CD4-positive, alpha-beta T cell (primary cell): ENCODE data around the gene SCG5. TPM values are rescaled to one million over a fixed set of nuclear protein-coding genes. Genes with fewer than 3 reads are reported as not detected.

Experiments
- ATAC-seq: fragments of 200-7000 bp; cut with Tn5 transposase; one replicate; pipeline ENCODE4 v1.10.0; 2022; ENCODE audit warnings: mild to moderate bottlenecking; ENCODE audit not compliant: poor library complexity
- CTCF ChIA-PET: fragments of 350-600 bp; sonication (Branson Sonifier 250); formaldehyde crosslinking; loops from one replicate; lab custom pipeline; 2021; ENCODE audit warnings: antibody characterized with exemption, inconsistent platforms; lab: Charles Lee
- POLR2A ChIA-PET: fragments of 350-600 bp; sonication (Branson Sonifier 250); formaldehyde crosslinking; loops from one replicate; lab custom pipeline; 2021; ENCODE audit warnings: antibody characterized with exemption, inconsistent platforms; lab: Charles Lee
- DNase-seq, 14 experiments: peaks; one replicate each; pipeline ENCODE4 v3.0.0-alpha.2; 2013 to 2020; ENCODE audit warnings: mixed read lengths in 2 of 14
- H3K27ac ChIP-seq, 2 donors: one replicate each; pipeline versions ENCODE4 v1.5.1 to v1.7.0; 2013; ENCODE audit warnings: low read length in 2 of 2, low read depth in 1 of 2, mild to moderate bottlenecking in 1 of 2
- H3K27me3 ChIP-seq, 2 experiments: 1 replicate in 1 of 2; 2 replicates in 1 of 2; pipeline versions ENCODE4 v1.6.1 to v1.7.0; 2013; ENCODE audit warnings: low read length in 2 of 2, control low read depth in 1 of 2, mild to moderate bottlenecking in 1 of 2, moderate library complexity in 1 of 2; ENCODE audit not compliant: insufficient read depth in 2 of 2, control insufficient read depth in 1 of 2
- H3K36me3 ChIP-seq: one replicate; pipeline ENCODE4 v1.6.1; 2013; ENCODE audit warnings: low read length, control low read depth; ENCODE audit not compliant: insufficient read depth
- H3K4me1 ChIP-seq: one replicate; pipeline ENCODE4 v1.6.1; 2013; ENCODE audit warnings: low read length, control low read depth; ENCODE audit not compliant: insufficient read depth
- H3K4me3 ChIP-seq: one replicate; pipeline ENCODE4 v1.5.1; 2013; ENCODE audit warnings: mild to moderate bottlenecking, low read length, moderate library complexity
- H3K9me3 ChIP-seq, 2 experiments: 1 replicate in 1 of 2; 2 replicates in 1 of 2; pipeline versions ENCODE4 v1.6.1 to v1.7.0; 2013; ENCODE audit warnings: low read length in 2 of 2, mild to moderate bottlenecking in 2 of 2, control low read depth in 1 of 2, moderate library complexity in 1 of 2; ENCODE audit not compliant: control insufficient read depth in 1 of 2, insufficient read depth in 1 of 2
- H3K27ac Mint-ChIP-seq: one replicate; pipeline ENCODE4 v1.8.0; 2020; ENCODE audit warnings: mixed read lengths
- H3K27me3 Mint-ChIP-seq: one replicate; pipeline ENCODE4 v1.8.0; 2021; ENCODE audit warnings: mixed read lengths
- H3K36me3 Mint-ChIP-seq: one replicate; pipeline ENCODE4 v1.8.0; 2021; ENCODE audit warnings: low read depth, mixed read lengths
- H3K4me1 Mint-ChIP-seq: one replicate; pipeline ENCODE4 v1.8.0; 2021; ENCODE audit warnings: low read depth, mixed read lengths
- H3K4me3 Mint-ChIP-seq: one replicate; pipeline ENCODE4 v1.8.0; 2020; ENCODE audit warnings: mild to moderate bottlenecking, mixed read lengths
- H3K9me3 Mint-ChIP-seq: one replicate; pipeline ENCODE4 v1.8.0; 2020; ENCODE audit warnings: mixed read lengths
- intact Hi-C, 2 experiments: fragments of 100-400 bp; cut with DNase I in 1 of 2; cut with micrococcal nuclease in 1 of 2; formaldehyde crosslinking; loops; one replicate each; pipeline versions ENCODE4 v1.15.1 to v1.9.0; 2023 to 2025; cut with DNase I, micrococcal nuclease
- total RNA-seq, 174 experiments: library from RNA in 2 of 174; stranded (reverse) in 2 of 174; gene quantifications; one replicate each; pipeline ENCODE4 v1.2.3 and lab custom pipeline; 2021 to 2026
- TF ChIP-seq, protein P1 (sequence below): fragments of 200-600 bp; IDR thresholded peaks from one replicate; pipeline ENCODE4 v1.8.0; 2022; ENCODE audit warnings: antibody characterized with exemption, mild to moderate bottlenecking

SCG5 gene
- total RNA-seq, 2 experiments from 2014 or later, result not detected

DNA sequence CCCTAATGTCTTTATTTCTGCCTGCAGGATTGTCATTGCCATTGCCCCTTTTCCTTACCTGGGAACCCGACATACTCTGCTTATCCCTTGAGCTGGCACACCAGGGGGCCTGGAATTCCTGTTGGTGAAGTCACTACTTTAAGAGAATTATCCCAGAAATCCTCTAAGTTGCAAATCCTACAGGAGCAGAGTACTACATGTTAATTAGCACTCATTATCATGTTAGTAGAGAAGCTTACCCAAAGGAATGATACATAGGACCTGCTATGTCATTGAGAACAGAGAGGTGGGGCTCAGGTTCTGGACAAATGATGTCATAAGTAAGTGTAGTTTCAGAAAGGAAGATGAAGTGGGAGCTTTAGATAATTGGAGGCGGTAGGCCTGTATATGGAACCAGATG, 27.4 kb downstream of the SCG5 start:
- TF ChIP-seq, protein P1, sequence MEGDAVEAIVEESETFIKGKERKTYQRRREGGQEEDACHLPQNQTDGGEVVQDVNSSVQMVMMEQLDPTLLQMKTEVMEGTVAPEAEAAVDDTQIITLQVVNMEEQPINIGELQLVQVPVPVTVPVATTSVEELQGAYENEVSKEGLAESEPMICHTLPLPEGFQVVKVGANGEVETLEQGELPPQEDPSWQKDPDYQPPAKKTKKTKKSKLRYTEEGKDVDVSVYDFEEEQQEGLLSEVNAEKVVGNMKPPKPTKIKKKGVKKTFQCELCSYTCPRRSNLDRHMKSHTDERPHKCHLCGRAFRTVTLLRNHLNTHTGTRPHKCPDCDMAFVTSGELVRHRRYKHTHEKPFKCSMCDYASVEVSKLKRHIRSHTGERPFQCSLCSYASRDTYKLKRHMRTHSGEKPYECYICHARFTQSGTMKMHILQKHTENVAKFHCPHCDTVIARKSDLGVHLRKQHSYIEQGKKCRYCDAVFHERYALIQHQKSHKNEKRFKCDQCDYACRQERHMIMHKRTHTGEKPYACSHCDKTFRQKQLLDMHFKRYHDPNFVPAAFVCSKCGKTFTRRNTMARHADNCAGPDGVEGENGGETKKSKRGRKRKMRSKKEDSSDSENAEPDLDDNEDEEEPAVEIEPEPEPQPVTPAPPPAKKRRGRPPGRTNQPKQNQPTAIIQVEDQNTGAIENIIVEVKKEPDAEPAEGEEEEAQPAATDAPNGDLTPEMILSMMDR, result no peak
- ChIA-PET CTCF (no interaction called here), POLR2A (no interaction called here)
- no peaks in the 10 kb centered on the region for H3K27me3 ChIP-seq
- no peaks in the 10 kb centered on the region for H3K36me3 ChIP-seq
- ATAC-seq (no peak), DNase-seq (no peak)
- H3K36me3 Mint-ChIP-seq, result no peaks in the 10 kb centered on the region
- H3K4me1 Mint-ChIP-seq, result no peaks in the 10 kb centered on the region
- no peak overlapping the region for H3K4me3 Mint-ChIP-seq
- no peak overlapping the region for H3K27ac Mint-ChIP-seq
- H3K9me3 ChIP-seq, result no peaks in the 10 kb centered on the region
- no peaks in the 10 kb centered on the region for H3K4me1 ChIP-seq
- H3K27me3 Mint-ChIP-seq, result no peaks in the 10 kb centered on the region
- intact Hi-C loops, result loop anchor here in 1 of 2 experiments (10.0 kb wide), 1 partner anchor 1036 kb away; no protein-coding TSS in a partner anchor
- H3K27ac ChIP-seq, result no peak overlapping the region
- no peak overlapping the region for H3K4me3 ChIP-seq
- no peaks in the 10 kb centered on the region for H3K9me3 Mint-ChIP-seq

DNA sequence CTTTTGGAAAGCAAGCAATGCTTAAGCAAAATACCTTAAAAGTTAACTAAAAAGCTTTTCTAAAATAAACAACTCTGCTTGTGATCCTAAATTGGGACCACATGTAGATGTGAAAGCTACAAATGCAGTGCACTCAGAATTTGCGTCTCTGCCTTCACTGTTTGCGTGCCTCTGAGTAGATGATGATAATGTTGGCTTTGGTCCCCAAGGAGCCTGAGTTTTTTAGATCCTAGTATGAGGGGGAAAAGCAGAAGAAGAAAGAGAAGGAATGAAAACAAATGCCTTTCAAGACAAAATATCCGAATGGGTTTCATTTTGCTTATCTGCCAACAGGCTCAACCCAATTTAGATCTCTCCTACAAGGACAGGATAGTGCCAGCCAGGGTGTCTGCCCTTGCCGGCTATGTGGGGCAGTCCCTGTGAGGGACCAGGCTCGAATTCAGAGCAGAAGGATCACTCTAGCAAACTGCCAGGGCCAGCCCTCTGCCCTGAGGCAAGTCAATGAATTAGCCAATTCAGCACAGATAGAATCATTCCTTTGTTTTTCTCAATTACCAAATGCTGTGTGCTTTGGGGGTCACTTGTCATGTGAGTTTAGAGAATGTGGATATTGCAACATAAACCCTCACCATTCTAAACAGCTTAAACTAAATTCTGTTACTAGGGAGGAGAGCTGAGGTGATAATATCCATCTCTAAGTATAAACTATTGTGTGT, 28.5 kb downstream of the SCG5 start:
- Histone ChIP-seq H3K36me3 (no peaks in the 10 kb centered on the region), H3K27ac (no peak overlapping the region), H3K9me3 (no peaks in the 10 kb centered on the region), H3K4me3 (no peak overlapping the region), H3K4me1 (no peaks in the 10 kb centered on the region), H3K27me3 (no peaks in the 10 kb centered on the region)
- CTCF ChIA-PET, result no interaction called here
- TF ChIP-seq, protein P1, result no peak
- Mint-ChIP-seq H3K4me3 (no peak overlapping the region), H3K9me3 (no peaks in the 10 kb centered on the region), H3K27ac (no peak overlapping the region), H3K36me3 (no peaks in the 10 kb centered on the region), H3K27me3 (no peaks in the 10 kb centered on the region), H3K4me1 (no peaks in the 10 kb centered on the region)
- intact Hi-C loops, result loop anchor here in 1 of 2 experiments (10.0 kb wide), 1 partner anchor 1035 kb away; no protein-coding TSS in a partner anchor
- POLR2A ChIA-PET, result no interaction called here
- ATAC-seq, result no peak
- DNase-seq, result no peak

DNA sequence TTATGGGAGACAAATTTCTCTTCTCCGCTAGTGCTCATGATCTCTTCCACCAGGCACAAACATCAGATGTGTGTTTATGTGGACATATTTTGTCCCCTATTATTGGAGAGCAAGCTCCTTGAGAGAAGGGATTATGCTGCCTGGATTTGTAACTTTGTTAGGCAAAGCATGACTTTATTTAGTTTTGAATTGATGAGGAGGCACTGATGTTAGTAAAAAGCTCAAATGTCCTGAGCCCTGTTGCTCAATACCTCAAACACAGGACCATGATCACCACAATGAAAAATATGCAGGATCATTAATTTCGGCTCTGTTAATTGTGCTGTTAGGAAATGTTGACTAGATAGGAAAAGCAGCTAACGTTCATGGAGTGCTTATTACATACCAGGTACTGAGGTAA, 29.1 kb downstream of the SCG5 start:
- intact Hi-C loops, result no loop called here
- H3K4me3 ChIP-seq, result no peak overlapping the region
- Mint-ChIP-seq H3K27me3 (no peaks in the 10 kb centered on the region), H3K36me3 (no peaks in the 10 kb centered on the region), H3K4me3 (no peak overlapping the region), H3K9me3 (no peaks in the 10 kb centered on the region), H3K27ac (no peak overlapping the region), H3K4me1 (no peaks in the 10 kb centered on the region)
- POLR2A ChIA-PET, result no interaction called here
- no peaks in the 10 kb centered on the region for H3K27me3 ChIP-seq
- H3K9me3 ChIP-seq, result no peaks in the 10 kb centered on the region
- CTCF ChIA-PET, result no interaction called here
- ATAC-seq (no peak), DNase-seq (no peak)
- H3K27ac ChIP-seq, result no peak overlapping the region
- no peaks in the 10 kb centered on the region for H3K4me1 ChIP-seq
- TF ChIP-seq, protein P1, result no peak
- no peaks in the 10 kb centered on the region for H3K36me3 ChIP-seq
